IPS DF 6.9 (cell line): ENCODE measurements around the gene SENP8.
"Not testable (repeated sequence)": the region's sequence is repeated elsewhere in the genome, so short reads cannot be mapped to it uniquely, and the experiment has no call there.

ENCODE experiments used
- DNase-seq: peaks from one replicate; pipeline ENCODE4 v3.0.0-alpha.2; 2013; ENCODE audit warnings: low read depth, low spot score
- H3K27ac ChIP-seq: one replicate; pipeline ENCODE4 v1.5.1; 2013; ENCODE audit warnings: low read length, control low read depth
- H3K27me3 ChIP-seq: 2 replicates; pipeline ENCODE4 v1.6.1; 2013; ENCODE audit warnings: mild to moderate bottlenecking, low read length; ENCODE audit not compliant: control insufficient read depth, insufficient read depth
- H3K36me3 ChIP-seq: 2 replicates; pipeline ENCODE4 v1.6.1; 2013; ENCODE audit warnings: low read length; ENCODE audit not compliant: control insufficient read depth, insufficient read depth
- H3K4me1 ChIP-seq: 2 replicates; pipeline ENCODE4 v1.6.1; 2013; ENCODE audit warnings: low read length; ENCODE audit not compliant: control insufficient read depth, insufficient read depth
- H3K4me3 ChIP-seq: 2 replicates; pipeline ENCODE4 v1.5.1; 2013; ENCODE audit warnings: mild to moderate bottlenecking, low read length
- H3K9me3 ChIP-seq: 2 replicates; pipeline ENCODE4 v1.6.1; 2013; ENCODE audit warnings: low read length, inconsistent platforms; ENCODE audit not compliant: control insufficient read depth, insufficient read depth
- WGBS: extraction: QIAGEN DNeasy Blood & Tissue Kit; methylation state at CpG from one replicate; pipeline ENCODE4 v1.1.7; 2013; ENCODE audit warnings: mixed read lengths, missing lambda C conversion rate; ENCODE audit not compliant: insufficient read length, insufficient coverage; 5-methylcytosine and 5-hydroxymethylcytosine counted together

The SENP8 gene

DNA sequence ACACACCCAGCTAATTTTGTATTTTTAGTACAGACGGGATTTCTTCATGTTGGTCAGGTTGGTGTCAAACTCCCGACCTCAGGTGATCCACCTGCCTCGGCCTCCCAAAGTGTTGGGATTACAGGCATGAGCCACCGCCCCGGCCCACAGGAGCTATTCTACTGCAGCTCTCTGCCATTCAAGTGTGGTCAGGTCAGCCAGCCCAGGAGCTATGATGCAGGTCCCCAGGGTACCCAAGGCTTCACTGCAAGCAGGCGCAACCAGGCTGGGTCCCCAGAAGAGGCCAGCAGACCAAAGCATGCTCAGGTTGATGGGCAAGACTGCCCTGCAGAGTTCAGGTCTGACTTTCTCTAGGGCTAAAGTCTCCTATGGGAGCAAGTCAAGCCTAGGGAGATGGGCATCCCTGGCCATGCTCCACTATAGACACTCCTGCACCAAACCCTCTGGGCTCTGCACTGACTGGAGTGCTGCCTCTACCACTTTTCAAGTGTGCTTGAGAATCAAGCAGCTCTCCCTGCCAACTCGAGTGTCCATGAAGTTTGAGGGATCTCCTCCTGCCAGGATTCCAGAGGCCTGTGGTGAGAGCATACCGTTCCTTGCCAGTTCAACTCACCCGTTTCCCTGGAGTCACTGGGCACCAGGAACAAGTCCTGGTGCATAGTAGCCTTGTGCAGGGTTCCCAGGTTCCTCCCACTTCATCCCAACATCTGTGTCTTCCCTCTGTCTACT is 31.1 kb upstream of the SENP8 start:
- H3K4me3 ChIP-seq: no peak overlapping the region
- H3K27me3 ChIP-seq: no peaks in the 10 kb centered on the region
- H3K9me3 ChIP-seq: no peaks in the 10 kb centered on the region; the same call in 1 of the 2 replicates
- no peaks in the 10 kb centered on the region for H3K36me3 ChIP-seq
- no peaks in the 10 kb centered on the region for H3K4me1 ChIP-seq
- WGBS: no CpG with 5 or more reads among the region's 9 CpGs
- no peak overlapping the region for H3K27ac ChIP-seq
- no peak for DNase-seq

DNA sequence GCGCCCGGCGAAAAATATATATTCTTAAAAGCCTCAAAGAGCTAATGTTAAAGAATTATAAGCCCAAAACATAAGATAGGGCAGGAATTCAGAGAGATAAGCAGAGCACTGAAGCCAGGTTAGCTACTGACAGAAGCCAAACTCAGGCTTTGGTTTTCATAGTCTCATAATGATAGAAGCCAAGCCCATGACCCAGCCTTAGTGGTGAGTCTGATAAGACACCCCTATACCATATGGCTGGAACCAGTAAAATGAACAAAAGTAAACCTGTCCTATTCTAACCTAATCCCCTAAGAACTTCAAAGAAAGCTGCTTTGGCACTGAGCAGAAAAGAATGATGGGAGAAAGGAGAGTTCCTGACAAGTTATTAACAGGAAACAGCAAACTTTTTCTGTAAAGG is 26.2 kb upstream of the SENP8 start:
- H3K4me1 ChIP-seq: no peaks in the 10 kb centered on the region
- no peak for DNase-seq
- H3K36me3 ChIP-seq: no peaks in the 10 kb centered on the region
- no peak overlapping the region for H3K27ac ChIP-seq
- H3K9me3 ChIP-seq: no peaks in the 10 kb centered on the region; the same call in 1 of the 2 replicates
- no peak overlapping the region for H3K4me3 ChIP-seq
- WGBS: no CpG with 5 or more reads among the region's 3 CpGs
- no peaks in the 10 kb centered on the region for H3K27me3 ChIP-seq

DNA sequence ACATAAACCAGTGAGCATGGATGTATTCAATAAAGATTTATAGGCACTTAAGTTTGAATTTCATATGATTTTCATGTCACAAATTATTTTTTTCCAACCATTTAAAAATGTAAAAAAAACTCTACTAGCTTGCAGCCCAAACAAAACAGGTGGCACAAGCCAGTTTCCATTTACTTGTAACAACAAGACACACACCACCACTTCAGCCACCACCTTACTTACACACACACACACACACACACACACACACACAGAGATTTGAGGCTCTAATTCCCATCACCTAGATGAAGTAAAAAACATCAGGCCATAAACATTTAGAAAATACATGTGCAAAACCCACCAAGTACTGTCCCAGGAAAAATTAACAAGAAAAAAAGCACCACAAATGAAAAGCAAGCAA is 25.5 kb upstream of the SENP8 start:
- no peak for DNase-seq
- Histone ChIP-seq H3K27ac (no peak overlapping the region), H3K4me1 (no peaks in the 10 kb centered on the region), H3K4me3 (no peak overlapping the region), H3K27me3 (no peaks in the 10 kb centered on the region), H3K36me3 (no peaks in the 10 kb centered on the region), H3K9me3 (no peaks in the 10 kb centered on the region)

DNA sequence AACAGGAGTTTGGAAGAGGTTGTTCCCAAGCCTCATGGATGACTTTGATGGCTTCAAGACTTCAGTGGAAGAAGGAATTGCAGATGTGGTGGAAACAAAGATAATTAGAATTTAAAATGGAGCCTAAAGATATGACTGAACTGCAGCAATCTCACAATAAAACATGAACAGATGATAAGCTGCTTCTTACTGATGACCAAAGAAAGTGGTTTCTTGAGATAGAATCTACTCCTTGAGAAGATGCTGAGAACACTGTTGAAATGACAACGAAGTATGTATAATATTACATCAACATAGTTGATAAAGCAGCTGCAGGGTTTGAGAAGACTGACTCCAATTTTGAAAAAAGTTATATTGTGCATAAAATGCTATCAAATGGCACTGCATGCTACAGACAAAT is 21.4 kb upstream of the SENP8 start:
- no peak for DNase-seq
- no CpG with 5 or more reads among the region's 1 CpG for WGBS
- Histone ChIP-seq H3K4me3 (no peak overlapping the region), H3K27ac (no peak overlapping the region), H3K36me3 (no peaks in the 10 kb centered on the region), H3K27me3 (no peaks in the 10 kb centered on the region), H3K4me1 (no peaks in the 10 kb centered on the region), H3K9me3 (no peaks in the 10 kb centered on the region)

DNA sequence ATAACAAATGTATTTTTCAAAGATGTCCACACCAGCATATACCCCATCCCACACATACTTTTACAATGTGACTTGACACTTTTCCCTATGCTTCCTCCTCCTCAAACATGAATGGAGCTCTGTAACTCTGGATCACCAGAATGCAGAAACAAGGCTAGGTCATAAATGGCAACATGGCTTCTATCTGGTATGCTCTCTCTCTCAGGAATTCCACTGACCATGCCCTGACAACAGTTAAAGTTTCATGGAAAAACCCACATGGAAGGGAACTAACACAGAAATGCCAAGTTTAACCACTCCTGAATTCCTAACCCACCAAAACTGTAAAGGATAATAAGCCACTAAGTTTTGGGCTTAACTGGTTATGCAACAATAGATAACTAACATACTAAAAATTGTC is 20.2 kb upstream of the SENP8 start:
- H3K9me3 ChIP-seq: no peaks in the 10 kb centered on the region
- DNase-seq: no peak
- no peaks in the 10 kb centered on the region for H3K27me3 ChIP-seq
- H3K36me3 ChIP-seq: no peaks in the 10 kb centered on the region
- no peak overlapping the region for H3K4me3 ChIP-seq
- H3K4me1 ChIP-seq: no peaks in the 10 kb centered on the region
- H3K27ac ChIP-seq: no peak overlapping the region

DNA sequence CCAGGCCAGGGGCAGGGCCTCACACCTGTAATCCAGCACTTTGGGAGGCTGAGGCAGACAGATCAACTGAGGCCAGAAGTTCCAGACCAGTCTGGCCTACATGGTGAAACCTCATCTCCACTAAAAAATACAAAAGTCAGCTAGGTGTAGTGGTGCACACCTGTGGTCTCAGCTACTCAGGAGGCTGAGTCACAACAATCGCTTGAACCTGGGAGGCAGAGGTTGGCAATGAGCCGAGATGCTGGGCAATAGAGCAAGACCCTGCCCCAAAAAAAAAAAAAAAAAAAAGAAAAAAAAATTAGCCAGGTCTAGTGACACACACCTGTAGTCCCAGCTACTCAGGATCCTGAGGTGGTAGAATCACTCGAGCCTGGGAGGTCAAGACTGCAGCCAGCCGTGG is 19.0 kb upstream of the SENP8 start:
- Histone ChIP-seq H3K27ac (no peak overlapping the region), H3K36me3 (no peaks in the 10 kb centered on the region), H3K4me1 (no peaks in the 10 kb centered on the region), H3K4me3 (no peak overlapping the region), H3K27me3 (no peaks in the 10 kb centered on the region), H3K9me3 (no peaks in the 10 kb centered on the region)
- no CpG with 5 or more reads among the region's 4 CpGs for WGBS
- DNase-seq: no peak

DNA sequence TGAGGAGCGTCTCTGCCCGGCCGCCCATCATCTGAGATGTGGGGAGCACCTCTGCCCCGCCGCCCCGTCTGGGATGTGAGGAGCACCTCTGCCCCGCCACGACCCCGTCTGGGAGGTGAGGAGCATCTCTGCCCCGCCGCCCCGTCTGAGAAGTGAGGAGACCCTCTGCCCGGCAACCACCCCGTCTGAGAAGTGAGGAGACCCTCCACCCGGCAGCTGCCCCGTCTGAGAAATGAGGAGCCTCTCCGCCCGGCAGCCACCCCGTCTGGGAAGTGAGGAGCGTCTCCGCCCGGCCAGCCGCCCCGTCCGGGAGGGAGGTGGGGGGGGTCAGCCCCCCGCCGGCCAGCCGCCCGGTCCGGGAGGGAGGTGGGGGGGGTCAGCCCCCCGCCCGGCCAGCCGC is 17.7 kb upstream of the SENP8 start:
- not testable (repeated sequence) for H3K36me3 ChIP-seq, H3K27ac ChIP-seq, H3K9me3 ChIP-seq, H3K27me3 ChIP-seq, H3K4me1 ChIP-seq, H3K4me3 ChIP-seq, DNase-seq
- no CpG with 5 or more reads among the region's 33 CpGs for WGBS

DNA sequence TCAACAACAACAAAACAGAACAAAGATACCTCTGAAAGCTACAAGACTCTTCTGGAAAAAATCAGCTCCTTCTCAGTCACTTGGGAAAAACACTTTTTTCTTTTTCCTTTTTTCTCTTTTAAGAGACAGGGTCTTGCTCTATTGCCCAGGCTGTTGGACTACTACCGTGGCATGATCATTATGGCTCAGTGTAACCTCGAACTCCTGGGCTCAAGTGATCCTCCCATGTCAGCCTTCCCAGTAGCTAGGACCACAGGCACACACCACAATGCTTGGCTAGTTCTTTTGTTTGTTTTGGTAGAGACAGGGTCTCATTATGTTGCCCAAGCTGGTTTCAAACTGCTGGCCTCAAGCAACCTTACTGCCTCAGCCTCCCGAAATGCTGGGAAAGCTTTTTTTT is 13.1 kb upstream of the SENP8 start:
- no peak overlapping the region for H3K27ac ChIP-seq
- H3K36me3 ChIP-seq: no peaks in the 10 kb centered on the region
- no peaks in the 10 kb centered on the region for H3K27me3 ChIP-seq
- H3K4me1 ChIP-seq: no peaks in the 10 kb centered on the region
- no CpG with 5 or more reads among the region's 3 CpGs for WGBS
- no peaks in the 10 kb centered on the region for H3K9me3 ChIP-seq
- no peak overlapping the region for H3K4me3 ChIP-seq
- DNase-seq: no peak

DNA sequence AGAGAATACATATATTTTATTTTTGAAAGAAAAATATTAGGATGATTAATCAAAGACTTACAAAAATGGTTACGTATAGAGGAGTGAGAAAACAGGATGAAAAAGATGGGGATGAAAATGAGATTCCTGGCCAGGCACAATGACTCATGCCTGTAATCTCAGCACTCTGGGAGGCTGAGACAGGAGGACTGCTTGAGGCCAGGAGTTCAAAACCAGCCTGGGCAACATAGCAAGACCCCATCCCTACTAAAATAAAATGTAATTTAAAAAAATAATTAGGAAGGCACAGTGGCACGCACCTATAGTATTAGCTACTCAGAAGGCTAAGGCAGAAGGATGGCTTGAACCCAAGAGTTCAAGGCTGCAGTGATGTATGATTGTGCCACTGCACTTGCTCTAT is 12.1 kb upstream of the SENP8 start:
- Histone ChIP-seq H3K36me3 (no peaks in the 10 kb centered on the region), H3K4me3 (no peak overlapping the region), H3K27ac (no peak overlapping the region), H3K9me3 (no peaks in the 10 kb centered on the region), H3K27me3 (no peaks in the 10 kb centered on the region), H3K4me1 (no peaks in the 10 kb centered on the region)
- no peak for DNase-seq
- 100% methylated on average over 1 of the region's 2 CpGs for WGBS

DNA sequence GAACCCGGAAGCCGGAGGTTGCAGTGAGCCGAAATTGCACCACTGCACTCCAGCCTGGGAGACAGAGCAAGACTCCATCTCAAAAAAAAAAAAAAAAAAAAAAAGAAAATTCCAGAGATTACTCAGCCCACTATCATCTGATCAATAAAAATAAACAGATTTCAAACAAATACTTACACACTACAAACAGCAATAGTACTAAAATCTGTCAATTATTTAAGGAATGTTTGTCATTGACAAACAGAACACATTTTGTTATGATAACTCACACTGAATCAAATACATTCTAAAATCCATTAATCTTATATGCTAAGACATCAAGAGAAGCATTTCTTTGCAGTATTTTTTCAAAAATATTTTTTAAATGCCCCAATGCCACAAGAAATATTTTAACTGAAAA is 7.8 kb upstream of the SENP8 start:
- no CpG with 5 or more reads among the region's 3 CpGs for WGBS
- no peaks in the 10 kb centered on the region for H3K4me1 ChIP-seq
- no peak overlapping the region for H3K27ac ChIP-seq
- H3K27me3 ChIP-seq: no peaks in the 10 kb centered on the region
- no peaks in the 10 kb centered on the region for H3K9me3 ChIP-seq
- H3K4me3 ChIP-seq: no peak overlapping the region
- no peak for DNase-seq
- no peaks in the 10 kb centered on the region for H3K36me3 ChIP-seq

DNA sequence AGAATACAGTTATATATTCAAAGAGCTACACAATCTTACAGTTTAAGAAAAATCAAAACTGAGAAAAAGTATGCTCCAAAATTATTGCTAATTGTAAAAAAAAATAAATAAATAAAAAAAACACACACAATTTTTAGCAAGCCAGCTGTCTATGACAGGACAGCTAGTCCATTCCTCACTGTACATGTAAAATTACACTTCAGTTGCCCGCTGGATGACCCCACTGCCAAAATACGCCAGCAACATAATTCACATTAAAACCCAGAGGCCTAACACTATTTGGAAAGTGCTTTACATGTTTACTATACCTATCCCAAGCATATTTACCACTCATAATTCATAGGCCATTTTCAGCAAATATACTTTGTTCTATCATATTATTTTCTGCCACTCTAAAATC is 6.1 kb upstream of the SENP8 start:
- Histone ChIP-seq H3K9me3 (no peaks in the 10 kb centered on the region), H3K4me3 (no peak overlapping the region), H3K27ac (no peak overlapping the region), H3K27me3 (no peaks in the 10 kb centered on the region), H3K36me3 (no peaks in the 10 kb centered on the region), H3K4me1 (no peaks in the 10 kb centered on the region)
- WGBS: no CpG with 5 or more reads among the region's 2 CpGs
- DNase-seq: no peak
